ENCODE data around the gene UGP2. TPM values are rescaled to one million over a fixed set of nuclear protein-coding genes. Genes with fewer than 3 reads are reported as not detected.
"Not testable (repeated sequence)": the region's sequence is repeated elsewhere in the genome, so short reads cannot be mapped to it uniquely, and the experiment has no call there.

UGP2 gene
- total RNA-seq, 1 experiment from 2014 or later: 76.1 TPM

DNA sequence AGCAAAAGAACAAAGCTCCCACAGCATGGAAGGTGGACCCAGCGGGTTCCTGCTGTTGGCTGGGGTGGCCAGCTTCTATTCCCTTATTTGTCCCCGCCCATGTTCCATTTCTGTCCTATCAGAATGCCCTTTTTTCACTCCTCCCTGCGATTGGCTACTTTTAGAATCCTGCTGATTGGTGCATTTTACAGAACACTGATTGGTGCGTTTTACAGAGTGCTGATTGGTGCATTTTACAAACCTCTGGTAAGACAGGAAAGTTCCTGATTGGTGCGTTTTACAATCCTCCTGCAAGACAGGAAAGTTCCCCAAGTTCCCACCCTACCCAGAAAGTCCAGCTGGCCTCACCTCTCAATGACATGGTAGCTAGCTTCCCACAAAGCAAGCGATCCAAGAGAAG lies 40.2 kb upstream of the UGP2 start:
- Histone ChIP-seq H3K27me3 (ENCODE audit: control insufficient read depth, insufficient read depth, low read length) (no peaks in the 10 kb centered on the region; the same call in 1 of the 2 replicates), H3K4me1 (ENCODE audit: control insufficient read depth, insufficient read depth, low read length) (no peaks in the 10 kb centered on the region), H3K9me3 (ENCODE audit: control insufficient read depth, insufficient read depth, low read depth, low read length) (no peaks in the 10 kb centered on the region), H3K36me3 (ENCODE audit: control insufficient read depth, insufficient read depth, low read length) (no peaks in the 10 kb centered on the region), H3K4me3 (ENCODE audit: low read depth in 2 of 2, low read length in 2 of 2) (no peak overlapping the region), H3K27ac (ENCODE audit: low read length) (no peak overlapping the region)
- intact Hi-C loops (cut with micrococcal nuclease; ENCODE audit: unreplicated experiment): no loop called here
- ChIA-PET CTCF (no interaction called here), POLR2A (no interaction called here)
- TF ChIP-seq REST (IDR thresholded peaks at IDR 0.05; ENCODE audit: insufficient read depth in 1 of 2, low read depth in 2 of 2, low read length in 1 of 2): no peak
- no peak for TF ChIP-seq SIN3A (IDR thresholded peaks at IDR 0.05; ENCODE audit: borderline replicate concordance, insufficient read depth, low read depth, low read length)
- no peak for TF ChIP-seq POLR2AphosphoS5 (IDR thresholded peaks at IDR 0.05; ENCODE audit: low read depth, low read length)
- TF ChIP-seq TCF7L2 (IDR thresholded peaks at IDR 0.05; ENCODE audit: low read depth, low read length): no peak
- DNase-seq (ENCODE audit: low read depth, low spot score) (no peak), ATAC-seq (no peak)
- in situ Hi-C loops (cut with HindIII; ENCODE audit: low pct_unique_long_range_greater_than_20kb, low sequenced_read_pairs): no loop called here
- BruUV-seq (replicated peaks): no TSS peak

DNA sequence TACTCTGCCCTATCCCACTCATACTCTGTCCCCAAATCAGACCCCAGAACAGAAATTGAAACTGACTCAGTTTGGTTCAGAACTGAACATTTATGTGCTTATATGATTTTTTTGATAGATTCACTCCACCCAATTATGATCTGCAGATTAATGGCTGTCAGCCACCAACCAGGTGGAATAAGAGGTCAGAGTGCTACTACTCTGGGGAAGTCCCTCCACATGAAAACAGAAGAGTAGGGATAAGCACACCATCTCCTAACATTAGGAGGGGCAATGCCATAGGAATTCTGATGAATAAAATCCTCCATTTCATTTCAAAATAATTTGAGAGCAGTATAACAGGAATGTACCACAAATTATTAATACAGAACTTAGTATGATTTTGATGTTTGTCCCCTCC lies 36.3 kb upstream of the UGP2 start:
- H3K27me3 ChIP-seq (ENCODE audit: control insufficient read depth, insufficient read depth, low read length): no peaks in the 10 kb centered on the region; the same call in 1 of the 2 replicates
- intact Hi-C loops (cut with micrococcal nuclease; ENCODE audit: unreplicated experiment) (no loop called here), in situ Hi-C loops (cut with HindIII; ENCODE audit: low pct_unique_long_range_greater_than_20kb, low sequenced_read_pairs) (no loop called here)
- no peaks in the 10 kb centered on the region for H3K4me1 ChIP-seq (ENCODE audit: control insufficient read depth, insufficient read depth, low read length)
- H3K36me3 ChIP-seq (ENCODE audit: control insufficient read depth, insufficient read depth, low read length): no peaks in the 10 kb centered on the region
- CTCF ChIA-PET: no interaction called here
- TF ChIP-seq POLR2AphosphoS5 (IDR thresholded peaks at IDR 0.05; ENCODE audit: low read depth, low read length): no peak
- no peak for TF ChIP-seq SIN3A (IDR thresholded peaks at IDR 0.05; ENCODE audit: borderline replicate concordance, insufficient read depth, low read depth, low read length)
- TF ChIP-seq, protein P1, sequence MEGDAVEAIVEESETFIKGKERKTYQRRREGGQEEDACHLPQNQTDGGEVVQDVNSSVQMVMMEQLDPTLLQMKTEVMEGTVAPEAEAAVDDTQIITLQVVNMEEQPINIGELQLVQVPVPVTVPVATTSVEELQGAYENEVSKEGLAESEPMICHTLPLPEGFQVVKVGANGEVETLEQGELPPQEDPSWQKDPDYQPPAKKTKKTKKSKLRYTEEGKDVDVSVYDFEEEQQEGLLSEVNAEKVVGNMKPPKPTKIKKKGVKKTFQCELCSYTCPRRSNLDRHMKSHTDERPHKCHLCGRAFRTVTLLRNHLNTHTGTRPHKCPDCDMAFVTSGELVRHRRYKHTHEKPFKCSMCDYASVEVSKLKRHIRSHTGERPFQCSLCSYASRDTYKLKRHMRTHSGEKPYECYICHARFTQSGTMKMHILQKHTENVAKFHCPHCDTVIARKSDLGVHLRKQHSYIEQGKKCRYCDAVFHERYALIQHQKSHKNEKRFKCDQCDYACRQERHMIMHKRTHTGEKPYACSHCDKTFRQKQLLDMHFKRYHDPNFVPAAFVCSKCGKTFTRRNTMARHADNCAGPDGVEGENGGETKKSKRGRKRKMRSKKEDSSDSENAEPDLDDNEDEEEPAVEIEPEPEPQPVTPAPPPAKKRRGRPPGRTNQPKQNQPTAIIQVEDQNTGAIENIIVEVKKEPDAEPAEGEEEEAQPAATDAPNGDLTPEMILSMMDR (IDR thresholded peaks at IDR 0.05): no peak
- TF ChIP-seq TCF7L2 (IDR thresholded peaks at IDR 0.05; ENCODE audit: low read depth, low read length): no peak
- no peak for TF ChIP-seq REST (IDR thresholded peaks at IDR 0.05; ENCODE audit: insufficient read depth in 1 of 2, low read depth in 2 of 2, low read length in 1 of 2)
- H3K9me3 ChIP-seq (ENCODE audit: control insufficient read depth, insufficient read depth, low read depth, low read length): no peaks in the 10 kb centered on the region
- no peak overlapping the region for H3K27ac ChIP-seq (ENCODE audit: low read length)
- no peak for ATAC-seq
- no peak for DNase-seq (ENCODE audit: low read depth, low spot score)
- POLR2A ChIA-PET: no interaction called here
- H3K4me3 ChIP-seq (ENCODE audit: low read depth in 2 of 2, low read length in 2 of 2): no peak overlapping the region
- no TSS peak for BruUV-seq (replicated peaks)

GRCh38 chr2:63808036-63808435 lies 33.7 kb upstream of the UGP2 start:
- CTCF ChIA-PET; H3K27me3 ChIP-seq (ENCODE audit: control insufficient read depth, insufficient read depth, low read length); BruUV-seq (replicated peaks); ATAC-seq; in situ Hi-C loops (cut with HindIII; ENCODE audit: low pct_unique_long_range_greater_than_20kb, low sequenced_read_pairs); H3K27ac ChIP-seq (ENCODE audit: low read length); DNase-seq (ENCODE audit: low read depth, low spot score); intact Hi-C loops (cut with micrococcal nuclease; ENCODE audit: unreplicated experiment); H3K36me3 ChIP-seq (ENCODE audit: control insufficient read depth, insufficient read depth, low read length); H3K4me3 ChIP-seq (ENCODE audit: low read depth in 2 of 2, low read length in 2 of 2); H3K4me1 ChIP-seq (ENCODE audit: control insufficient read depth, insufficient read depth, low read length); H3K9me3 ChIP-seq (ENCODE audit: control insufficient read depth, insufficient read depth, low read depth, low read length); POLR2A ChIA-PET: not testable (repeated sequence)

DNA sequence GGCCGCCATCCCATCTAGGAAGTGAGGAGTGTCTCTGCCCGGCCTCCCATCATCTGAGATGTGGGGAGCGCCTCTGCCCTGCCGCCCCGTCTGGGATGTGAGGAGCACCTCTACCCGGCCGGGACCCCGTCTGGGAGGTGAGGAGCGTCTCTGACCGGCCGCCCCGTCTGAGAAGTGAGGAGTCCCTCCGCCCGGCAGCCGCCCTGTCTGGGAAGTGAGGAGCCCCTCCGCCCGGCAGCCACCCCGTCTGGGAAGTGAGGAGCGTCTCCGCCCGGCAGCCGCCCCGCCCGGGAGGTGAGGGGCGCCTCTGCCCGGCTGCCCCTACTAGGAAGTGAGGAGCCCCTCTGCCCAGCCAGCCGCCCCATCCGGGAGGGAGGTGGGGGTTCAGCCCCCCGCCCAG lies 32.8 kb upstream of the UGP2 start:
- DNase-seq (ENCODE audit: low read depth, low spot score); H3K4me3 ChIP-seq (ENCODE audit: low read depth in 2 of 2, low read length in 2 of 2); H3K4me1 ChIP-seq (ENCODE audit: control insufficient read depth, insufficient read depth, low read length); H3K27me3 ChIP-seq (ENCODE audit: control insufficient read depth, insufficient read depth, low read length); H3K36me3 ChIP-seq (ENCODE audit: control insufficient read depth, insufficient read depth, low read length); BruUV-seq (replicated peaks); CTCF ChIA-PET; intact Hi-C loops (cut with micrococcal nuclease; ENCODE audit: unreplicated experiment); H3K27ac ChIP-seq (ENCODE audit: low read length); POLR2A ChIA-PET; in situ Hi-C loops (cut with HindIII; ENCODE audit: low pct_unique_long_range_greater_than_20kb, low sequenced_read_pairs); H3K9me3 ChIP-seq (ENCODE audit: control insufficient read depth, insufficient read depth, low read depth, low read length); ATAC-seq: not testable (repeated sequence)

Data from Panc1 (cell line).